GM19035 (cell line): ENCODE data around the gene PHACTR1.

Source experiments
- ATAC-seq: cut with Tn5 transposase; IDR thresholded peaks from one replicate; pipeline ENCODE4 v1.9.1; 2021; ENCODE audit not compliant: unreplicated experiment

The PHACTR1 gene

DNA sequence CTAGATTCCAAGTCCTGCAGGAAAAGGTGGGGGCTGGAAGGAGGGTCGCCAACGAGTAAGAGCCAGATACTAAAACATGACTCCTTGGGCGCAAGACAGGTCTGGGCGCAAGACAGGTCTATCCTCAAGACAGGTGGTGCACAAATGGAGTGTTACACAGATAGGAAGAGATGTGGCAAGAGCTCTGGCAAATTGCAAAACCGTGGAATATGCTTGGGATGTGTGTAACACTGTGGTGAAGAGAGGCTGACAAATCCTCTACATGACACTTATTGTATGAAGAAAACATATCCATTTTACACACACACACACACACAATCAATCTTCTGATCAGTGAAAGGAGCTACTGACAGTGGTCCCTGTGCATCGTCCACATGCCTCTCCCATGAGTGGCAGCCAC lies 534.1 kb downstream of the PHACTR1 start:
- ATAC-seq: no peak

DNA sequence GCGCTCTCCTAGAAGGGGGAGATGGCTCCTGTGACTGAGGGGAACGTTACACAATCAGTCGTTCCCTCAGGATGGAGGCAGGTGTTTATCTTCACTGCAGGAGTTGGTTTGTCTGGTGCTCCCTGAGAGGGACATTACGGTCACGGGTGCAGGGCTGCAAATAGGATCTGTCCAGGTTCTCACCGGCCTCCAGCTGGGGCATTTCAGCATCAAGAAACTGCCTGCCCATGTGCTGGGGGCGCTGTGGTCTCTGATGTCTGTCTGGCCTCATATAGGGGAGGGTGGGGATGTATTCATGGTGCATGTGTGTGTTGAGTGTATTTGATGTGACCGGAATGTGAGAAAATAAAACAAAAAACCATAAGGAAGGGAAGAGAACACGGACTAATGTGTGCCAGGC lies 534.7 kb downstream of the PHACTR1 start:
- ATAC-seq: no peak

DNA sequence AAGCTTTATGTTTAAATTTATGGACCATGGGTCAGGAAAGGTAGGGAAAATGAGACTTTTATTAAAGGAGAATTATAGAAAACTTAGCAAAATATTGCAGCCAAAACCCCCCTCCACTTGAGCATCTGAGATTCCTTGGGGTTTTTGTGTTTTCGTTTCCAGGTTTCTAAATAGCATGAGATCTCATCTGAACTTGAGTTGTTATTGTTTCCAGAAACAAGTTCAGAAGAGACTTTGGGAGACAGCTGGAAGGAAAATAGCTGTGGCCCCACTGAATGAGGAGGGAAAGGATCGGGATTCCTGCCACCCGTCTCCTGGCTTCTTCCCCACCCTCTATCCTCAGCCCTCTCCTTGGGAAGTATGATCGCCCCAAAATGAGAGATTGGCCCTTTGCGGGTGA lies 536.2 kb downstream of the PHACTR1 start:
- ATAC-seq: no peak

DNA sequence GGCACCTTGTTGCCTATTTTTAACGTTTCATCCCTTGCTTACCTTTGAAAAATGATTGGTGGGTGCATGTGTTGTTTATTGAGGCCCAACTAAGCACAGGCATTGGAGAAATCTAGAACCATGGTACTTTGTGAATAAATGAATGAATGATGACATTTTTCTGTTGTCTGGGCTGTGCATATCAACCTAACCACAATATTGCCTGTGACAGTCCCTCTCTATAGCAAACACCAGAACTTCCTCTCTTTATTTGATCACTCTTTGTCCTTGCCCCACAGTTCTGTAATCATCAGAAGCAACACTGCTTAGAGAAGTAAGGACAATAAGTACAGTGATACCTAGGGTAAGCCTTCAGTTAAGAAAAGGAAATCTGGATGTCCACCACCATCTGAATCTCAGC lies 536.7 kb downstream of the PHACTR1 start:
- no peak for ATAC-seq

DNA sequence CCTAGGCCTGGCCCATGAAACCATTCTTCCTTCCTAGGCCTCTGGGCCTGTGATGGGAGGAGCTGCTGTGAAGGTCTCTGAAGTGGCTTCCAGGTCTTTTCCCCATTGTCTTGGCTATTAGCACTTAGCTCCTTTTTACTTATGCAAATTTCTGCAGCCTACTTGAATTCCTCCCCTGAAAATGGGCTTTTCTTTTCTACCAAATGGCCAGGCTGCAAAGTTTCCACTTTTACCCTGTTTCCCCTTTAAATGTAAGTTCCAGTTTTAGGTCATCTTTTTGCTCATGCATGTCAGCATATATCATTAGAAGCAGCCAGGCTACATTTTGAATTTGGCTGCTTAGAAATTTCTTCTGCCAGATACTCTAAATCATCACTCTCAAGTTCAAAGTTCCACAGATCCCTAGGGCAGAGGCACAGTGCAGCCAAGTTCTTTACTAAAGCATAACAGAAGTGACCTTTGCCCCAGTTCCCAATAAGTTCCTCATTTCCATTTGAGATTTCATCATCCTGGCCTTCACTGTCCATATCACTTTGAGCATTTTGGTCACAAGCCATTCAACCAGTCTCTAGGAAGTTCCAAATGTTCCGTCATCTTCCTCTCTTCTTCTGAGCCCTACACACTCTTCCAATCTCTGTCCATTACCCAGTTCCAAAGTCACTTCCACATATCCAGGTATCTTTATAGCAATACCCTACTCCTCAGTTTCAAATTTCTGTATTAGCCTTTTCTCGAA lies 539.9 kb downstream of the PHACTR1 start:
- ATAC-seq: no peak

DNA sequence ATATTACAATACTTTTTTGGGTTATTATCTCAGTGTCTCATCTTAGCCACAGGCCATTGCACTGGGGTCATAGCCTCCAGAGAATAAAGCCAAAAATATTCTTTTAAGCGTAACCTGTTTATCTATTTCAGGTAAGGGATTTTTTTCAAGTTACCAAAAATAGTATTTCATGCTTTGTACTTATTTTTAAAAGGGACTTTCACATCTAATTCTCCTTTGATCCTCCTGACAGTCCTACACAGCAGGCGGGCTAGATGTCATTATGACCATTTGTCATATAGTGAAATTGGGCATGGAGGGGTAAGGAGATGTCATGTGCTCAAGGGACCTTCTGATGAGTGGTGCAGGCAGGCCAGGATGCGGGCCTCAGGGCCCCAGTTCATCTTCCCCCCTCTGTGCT lies 542.8 kb downstream of the PHACTR1 start:
- peak; percentile 44 for ATAC-seq

DNA sequence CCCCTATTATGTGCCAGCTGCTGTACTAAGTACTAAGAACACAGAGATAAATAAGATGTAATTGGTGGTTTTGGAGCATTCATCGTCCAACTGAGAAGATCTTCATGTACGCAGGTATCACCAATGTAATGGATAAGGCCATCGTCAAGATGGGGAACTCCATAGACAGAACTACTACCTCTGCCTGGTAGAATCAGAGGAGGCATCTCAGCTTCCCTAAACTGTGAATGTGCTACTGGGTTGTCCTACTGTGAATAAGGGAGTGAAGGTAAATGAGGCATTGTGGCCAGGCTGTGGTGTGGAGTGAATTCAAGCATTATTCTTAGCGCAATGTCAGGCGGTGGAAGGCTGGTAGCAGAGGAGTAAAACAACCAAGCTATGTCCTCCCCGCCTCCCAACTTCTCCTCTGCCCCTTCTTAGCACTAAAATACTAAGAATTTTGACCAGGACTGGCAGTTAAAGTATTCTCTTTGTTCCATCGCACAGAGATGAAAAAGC lies 543.6 kb downstream of the PHACTR1 start:
- ATAC-seq: no peak

DNA sequence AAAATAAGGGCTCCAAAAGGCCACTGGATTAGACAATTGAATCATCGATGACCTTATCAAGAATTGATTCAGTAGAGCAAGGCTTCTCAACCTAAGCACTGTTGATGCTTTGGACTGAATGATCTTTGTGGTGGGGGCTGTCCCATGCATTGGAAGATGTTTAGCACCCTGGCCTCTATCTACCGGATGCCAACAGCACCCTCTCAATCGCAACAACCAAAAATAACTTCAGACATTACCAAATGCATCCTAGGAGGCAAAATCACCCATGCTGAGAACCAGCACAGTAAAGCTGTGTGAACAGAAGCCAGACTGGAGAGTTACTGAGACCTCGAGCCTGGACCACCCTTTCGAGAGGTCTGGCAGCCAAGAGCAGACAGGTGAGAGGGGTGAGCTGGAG lies 544.3 kb downstream of the PHACTR1 start:
- no peak for ATAC-seq

DNA sequence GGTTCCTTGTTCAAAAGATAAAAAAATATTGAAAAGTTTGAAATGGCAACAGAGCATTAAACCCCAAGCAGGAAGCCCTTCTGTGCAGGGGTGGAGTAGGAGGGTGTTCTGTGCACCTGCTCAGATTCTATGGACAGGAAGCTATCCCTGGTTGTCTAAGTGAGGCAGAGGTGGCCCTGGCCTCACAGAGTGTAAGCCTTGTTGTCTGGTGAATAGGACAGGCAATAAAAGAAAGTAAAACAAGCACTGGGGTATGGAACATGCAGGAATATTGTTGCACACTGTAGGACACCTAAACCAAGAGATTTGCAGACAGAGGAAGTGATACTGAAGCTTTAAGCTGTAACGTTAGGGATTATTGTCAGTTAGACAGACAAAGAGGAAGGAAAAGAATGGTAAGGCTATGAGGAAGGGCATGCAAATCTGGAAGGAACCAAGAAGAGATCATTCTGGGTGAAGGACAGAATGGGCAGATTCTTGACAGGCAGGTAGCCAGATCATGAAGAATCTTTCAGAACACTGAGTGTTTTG lies 545.0 kb downstream of the PHACTR1 start:
- ATAC-seq: peak; percentile 58

DNA sequence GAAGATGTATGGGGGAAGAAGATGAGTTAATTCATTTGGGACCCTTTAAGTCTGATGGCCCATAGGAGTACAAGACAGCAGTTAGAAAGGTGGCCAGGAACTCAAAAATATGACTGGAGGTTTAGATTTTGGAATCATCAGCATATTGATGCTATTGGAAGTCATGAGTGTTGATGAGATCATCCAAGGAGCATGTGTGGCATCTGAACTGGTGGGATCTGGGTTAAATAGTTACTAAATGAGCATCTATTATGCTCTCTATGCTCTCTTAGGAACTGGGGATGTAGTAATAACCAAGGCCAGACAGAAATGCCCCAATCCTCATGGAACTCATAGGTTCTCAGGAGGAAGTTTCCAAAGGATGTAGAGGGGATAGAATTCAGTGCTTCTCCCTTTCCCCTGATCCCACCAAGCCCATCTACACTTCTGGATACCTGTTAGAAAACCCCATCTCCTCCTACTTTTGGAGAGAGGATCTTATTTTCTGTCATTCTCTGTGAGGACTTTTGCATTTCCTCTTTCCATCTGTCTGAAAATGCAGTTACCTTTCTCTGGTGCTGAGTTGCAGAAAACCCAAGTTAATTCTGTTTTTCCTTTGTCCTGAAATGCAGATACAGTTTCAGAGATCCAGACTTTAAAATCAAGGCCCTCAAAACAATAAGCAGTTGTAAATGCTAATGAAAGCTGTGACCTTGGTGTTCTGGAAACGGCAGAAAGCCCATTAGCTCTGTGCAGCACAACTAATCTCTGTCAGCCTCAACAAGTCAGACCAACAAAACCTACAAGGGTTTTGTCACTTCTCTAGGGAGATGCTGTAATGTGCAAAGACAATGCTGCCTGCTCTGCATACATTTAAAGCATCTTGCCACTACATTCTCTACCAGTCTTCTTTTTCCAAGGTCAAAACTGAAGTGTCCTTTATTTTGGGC lies 546.0 kb downstream of the PHACTR1 start:
- ATAC-seq: no peak

DNA sequence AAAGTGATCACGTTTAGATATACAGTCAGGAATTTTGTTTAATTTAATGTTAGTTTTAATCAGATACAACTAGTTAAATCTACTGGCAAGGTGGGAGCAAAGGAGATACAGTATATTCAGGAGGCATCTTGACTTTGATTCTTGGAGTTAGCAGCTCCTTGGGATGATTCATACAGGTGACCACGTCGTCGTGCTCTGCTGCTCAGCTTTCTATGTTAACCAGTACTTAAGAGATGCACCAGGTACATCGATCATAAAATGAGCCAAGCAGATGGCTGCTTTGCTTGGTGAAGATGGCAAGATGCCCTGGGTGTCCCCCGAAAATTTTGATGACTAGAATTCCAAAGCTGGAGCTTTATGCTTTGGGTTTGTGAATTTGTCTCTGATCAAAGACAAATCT lies 547.1 kb downstream of the PHACTR1 start:
- ATAC-seq: no peak

DNA sequence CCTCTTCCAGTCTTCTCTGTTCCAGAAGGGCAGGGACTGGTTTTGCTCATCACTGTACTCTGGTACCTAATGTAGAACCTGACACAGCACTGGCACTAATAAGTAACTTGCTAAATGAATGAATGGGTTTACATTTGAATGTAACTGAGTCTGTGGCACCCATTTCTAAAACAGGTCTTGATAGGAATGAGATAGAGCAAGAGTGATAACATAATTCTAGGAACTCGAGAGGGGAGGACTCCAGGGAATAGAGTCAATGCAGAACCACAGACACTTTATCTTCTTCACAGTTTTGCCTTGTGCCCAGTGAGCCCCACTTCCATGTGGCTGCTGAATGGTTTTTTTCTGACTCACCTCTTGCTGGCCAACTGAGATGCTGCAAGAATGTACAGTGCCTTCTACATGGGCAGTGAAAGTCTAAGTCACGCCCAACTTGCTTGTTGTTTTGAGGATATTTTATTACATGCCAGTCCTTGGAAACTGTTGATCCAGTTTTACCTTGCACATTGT lies 550.6 kb downstream of the PHACTR1 start:
- no peak for ATAC-seq

DNA sequence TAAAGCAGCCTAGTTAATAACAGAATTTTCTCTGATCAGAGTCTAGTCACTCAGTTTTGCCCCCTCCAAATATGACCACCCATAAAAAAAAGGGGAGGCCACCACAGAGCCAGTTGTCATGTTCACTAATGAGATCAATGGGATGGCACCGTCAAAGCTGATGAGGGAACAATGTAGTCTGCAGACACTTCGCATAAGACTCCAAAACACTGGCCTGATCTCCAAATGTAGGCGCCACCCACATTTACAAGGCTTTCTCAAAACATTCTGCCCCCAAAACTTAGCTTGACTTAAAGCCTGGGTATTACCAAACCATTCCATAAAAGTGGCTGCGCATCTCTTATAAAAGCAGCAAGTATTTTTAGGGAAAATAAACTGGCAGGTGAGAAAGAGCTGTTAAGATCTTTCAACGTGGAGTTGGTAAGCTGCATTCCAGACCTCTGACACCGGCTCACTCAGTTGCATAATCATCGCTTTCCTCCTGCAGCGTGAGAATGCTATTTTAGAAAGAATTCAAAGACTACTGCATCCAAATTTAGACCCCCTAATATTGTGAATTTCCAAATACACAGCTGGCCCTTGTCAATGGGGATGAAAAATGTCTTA lies 552.4 kb downstream of the PHACTR1 start:
- no peak for ATAC-seq

DNA sequence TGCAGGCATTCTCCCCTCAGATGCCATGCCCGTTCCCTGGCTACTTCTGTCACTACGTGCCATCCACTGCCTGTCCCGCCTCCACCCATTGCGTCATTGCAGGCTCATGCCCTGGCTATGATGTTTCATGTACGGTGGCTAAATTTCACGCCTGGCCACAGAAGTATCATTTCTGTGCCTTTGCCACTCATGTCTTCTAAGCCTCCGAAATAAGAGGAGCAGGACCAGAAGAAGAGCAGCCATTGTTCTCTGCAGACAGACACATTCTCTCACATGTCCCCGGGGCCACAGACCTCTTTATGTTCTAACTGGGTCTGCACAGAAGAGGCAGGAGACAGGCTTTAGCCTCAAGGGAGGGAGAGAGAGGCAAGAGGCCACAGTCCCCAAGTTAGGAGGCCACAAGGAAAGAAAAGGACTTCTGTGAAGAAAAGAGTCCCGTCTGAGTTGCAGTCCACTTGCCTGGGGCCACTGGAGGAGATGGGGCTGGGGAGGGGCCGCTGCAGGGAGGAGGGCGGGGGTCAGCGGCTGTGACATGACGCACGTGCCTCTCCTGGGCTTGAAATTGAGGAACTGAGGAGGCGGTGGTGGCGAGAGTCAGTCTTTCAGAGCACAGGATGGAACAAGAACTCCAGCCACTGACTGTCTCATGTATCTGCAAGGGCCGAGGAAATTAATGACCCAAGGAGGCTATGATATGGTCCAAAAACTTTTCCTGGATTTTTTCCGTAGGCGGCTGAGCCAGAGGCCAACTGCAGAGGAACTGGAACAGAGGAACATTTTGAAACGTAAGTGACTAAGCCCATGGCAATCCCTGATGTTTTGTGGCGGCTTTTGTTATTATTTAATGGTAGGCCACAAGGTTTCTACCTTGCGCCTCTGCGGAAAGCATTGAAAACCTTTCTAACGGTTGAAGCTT lies 555.8 kb downstream of the PHACTR1 start:
- ATAC-seq: peak; percentile 53

DNA sequence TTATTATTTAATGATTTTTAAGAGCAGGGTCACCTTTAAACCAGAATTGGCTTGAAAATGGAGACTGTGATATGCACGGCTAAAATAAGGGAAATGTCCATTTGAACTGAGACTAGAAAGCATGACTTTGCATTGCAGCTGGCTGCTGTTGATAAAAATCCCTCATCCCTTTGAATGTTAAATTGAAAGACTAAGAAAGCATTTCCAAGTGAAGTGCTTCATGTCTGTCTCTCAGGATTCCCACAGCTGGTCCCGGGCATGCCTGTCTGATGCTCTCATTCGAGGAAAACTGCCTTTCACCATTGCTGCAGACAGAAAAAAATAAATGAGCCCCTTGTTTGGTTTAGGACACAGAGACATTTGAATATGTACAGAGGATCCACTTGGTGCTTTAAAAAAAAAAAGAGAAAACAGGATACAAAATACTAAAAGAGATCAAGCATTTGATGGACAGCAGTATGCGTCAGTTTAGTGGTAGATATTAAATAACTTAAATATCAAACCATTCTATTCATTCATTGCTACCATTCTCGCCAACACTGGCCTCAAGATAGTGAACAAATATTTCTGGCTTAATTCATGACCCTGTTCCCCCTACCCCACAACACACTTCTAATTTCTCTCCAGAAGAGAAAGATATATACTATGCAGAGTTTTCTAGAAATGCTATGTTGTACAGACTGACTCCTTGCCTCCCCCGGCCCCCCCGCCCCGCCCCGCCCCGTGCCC lies 556.8 kb downstream of the PHACTR1 start:
- no peak for ATAC-seq

DNA sequence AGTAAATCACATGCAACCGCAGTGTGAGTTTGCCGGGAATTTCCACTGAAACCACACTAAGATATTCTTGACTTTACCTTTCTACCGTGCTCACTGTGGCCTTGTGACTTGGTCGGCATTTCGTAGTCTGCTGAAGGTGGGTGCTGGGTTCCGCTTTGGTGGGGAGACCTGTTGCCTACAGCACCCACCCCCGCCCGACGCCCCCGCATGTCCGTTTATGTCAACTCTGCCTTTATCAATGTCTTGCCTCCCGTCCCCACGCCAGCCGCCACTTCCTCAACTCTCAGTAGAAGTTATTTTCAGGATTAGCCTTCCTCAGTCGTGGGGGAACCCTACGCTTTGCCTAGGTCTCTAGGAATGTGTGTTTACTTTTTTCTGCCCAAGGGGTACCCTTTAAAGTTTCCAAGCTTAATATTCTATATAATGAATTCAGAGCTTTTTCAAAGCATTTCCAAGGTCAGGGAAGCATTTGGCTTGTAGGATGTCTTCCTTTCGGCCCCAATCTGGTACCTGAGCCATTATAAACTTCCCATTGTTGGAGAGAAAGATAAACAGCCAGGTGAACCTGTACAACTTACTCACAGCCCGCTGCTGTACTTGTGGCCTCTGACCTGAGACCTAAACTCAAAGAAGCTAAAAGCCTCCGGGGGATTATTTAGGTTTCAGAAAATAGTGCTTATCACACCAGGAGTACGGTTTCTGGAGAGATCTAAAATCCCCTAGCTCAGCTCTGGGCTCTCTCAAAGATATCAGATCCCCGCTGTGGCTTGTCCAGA lies 557.6 kb downstream of the PHACTR1 start:
- ATAC-seq: peak; percentile 56

DNA sequence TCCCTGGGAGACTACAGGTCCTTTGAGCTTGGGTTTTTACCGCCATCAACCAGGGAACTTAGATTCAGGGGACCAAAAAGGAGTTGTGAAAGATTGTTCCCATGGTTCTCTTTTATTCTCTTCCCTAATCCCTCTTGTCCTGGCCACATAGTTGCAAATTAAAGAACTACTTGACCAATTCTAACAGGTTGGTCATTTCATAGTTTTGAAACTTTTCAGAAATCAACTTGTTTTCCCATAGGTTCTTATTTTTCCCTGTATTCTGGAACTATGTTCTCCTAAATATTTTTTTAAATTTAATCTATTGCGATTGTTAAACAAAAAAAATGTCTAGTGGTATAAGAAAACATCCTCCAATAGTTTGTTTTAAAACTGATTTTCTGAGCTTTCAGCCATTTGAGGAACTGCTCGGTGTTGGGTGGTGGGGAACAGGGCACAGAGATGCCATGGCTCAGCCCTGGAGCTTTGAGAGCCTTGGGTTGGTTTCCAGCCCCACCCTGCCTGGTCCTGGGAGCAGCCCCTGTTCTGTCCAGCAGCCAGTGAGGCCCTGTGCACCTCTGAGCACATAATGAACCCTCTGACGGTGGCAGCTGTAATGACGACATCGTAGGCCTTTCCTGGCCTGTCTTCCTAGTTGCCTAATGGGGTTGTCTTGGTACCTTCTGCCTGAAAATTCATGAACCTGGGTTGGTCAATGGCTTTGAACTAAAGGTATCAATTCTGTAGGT lies 558.3 kb downstream of the PHACTR1 start:
- ATAC-seq: no peak

DNA sequence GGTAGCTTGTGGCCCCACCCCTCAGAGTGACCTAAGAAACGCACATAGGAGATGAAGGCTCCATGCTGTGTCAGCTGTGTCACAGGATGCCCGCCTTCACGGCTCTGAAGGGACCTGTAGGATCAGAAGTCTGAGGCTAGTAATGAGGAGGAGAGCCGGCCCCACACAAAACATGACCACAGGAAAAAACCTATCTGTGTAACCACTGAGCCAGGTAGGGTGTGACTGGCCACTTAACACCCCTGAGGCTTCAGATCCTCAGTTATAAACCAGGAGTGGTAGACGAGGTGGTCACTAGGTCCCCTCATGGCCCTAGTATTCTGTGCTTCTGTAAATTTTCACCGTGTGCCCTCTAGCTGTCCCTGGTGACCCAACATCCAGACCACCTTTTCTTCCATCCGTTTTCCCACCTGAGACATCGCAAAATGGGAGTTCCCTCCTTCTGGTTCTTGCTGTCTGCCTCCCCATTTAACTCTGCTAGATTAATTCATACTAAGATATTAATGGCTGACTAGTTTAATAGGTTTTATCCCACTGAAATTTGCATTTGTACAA lies 558.9 kb downstream of the PHACTR1 start:
- ATAC-seq: no peak
